Trophoblast cell (in vitro differentiated cells and primary cell): Measurements from ENCODE around the gene CHDH.

Experiments
- DNase-seq, 2 donors: peaks; one replicate each; pipeline ENCODE4 v3.0.0-alpha.2; 2016
- H2AFZ ChIP-seq: 2 replicates; pipeline ENCODE4 v1.6.1; 2013; ENCODE audit warnings: low read length, moderate library complexity, mild to moderate bottlenecking; ENCODE audit not compliant: insufficient read depth, poor library complexity
- H2AK5ac ChIP-seq: 2 replicates; pipeline ENCODE4 v1.6.1; 2013; ENCODE audit warnings: mild to moderate bottlenecking, low read length
- H2BK120ac ChIP-seq: 2 replicates; pipeline ENCODE4 v1.6.1; 2013; ENCODE audit warnings: low read length, mild to moderate bottlenecking, moderate library complexity; ENCODE audit not compliant: insufficient read depth, poor library complexity
- H2BK12ac ChIP-seq: 2 replicates; pipeline ENCODE4 v1.6.1; 2013; ENCODE audit warnings: mild to moderate bottlenecking, low read length, moderate library complexity
- H2BK5ac ChIP-seq: 2 replicates; pipeline ENCODE4 v1.6.1; 2013; ENCODE audit warnings: low read length, low read depth, moderate library complexity, mild to moderate bottlenecking; ENCODE audit not compliant: poor library complexity
- H3K14ac ChIP-seq: 2 replicates; pipeline ENCODE4 v1.6.1; 2013; ENCODE audit warnings: mild to moderate bottlenecking, low read length
- H3K18ac ChIP-seq: 2 replicates; pipeline ENCODE4 v1.6.1; 2013; ENCODE audit warnings: mild to moderate bottlenecking, low read length
- H3K23ac ChIP-seq: 2 replicates; pipeline ENCODE4 v1.6.1; 2013; ENCODE audit warnings: low read length
- H3K27ac ChIP-seq: 2 replicates; pipeline ENCODE4 v1.5.1; 2013; ENCODE audit warnings: low read depth, mild to moderate bottlenecking, inconsistent platforms, low read length, moderate library complexity
- H3K27me3 ChIP-seq: 2 replicates; pipeline ENCODE4 v1.6.1; 2013; ENCODE audit warnings: inconsistent platforms, mild to moderate bottlenecking, low read length, moderate library complexity; ENCODE audit not compliant: insufficient read depth
- H3K36me3 ChIP-seq, 2 experiments: 1 replicate in 1 of 2; 2 replicates in 1 of 2; pipeline ENCODE4 v1.6.1; 2013; ENCODE audit warnings: low read length in 2 of 2, mild to moderate bottlenecking in 2 of 2, moderate library complexity in 1 of 2; ENCODE audit not compliant: insufficient read depth in 2 of 2, control insufficient read depth in 1 of 2
- H3K4ac ChIP-seq: 2 replicates; pipeline ENCODE4 v1.6.1; 2013; ENCODE audit warnings: low read depth, mild to moderate bottlenecking, low read length, moderate library complexity
- H3K4me1 ChIP-seq, 2 experiments: 1 replicate in 1 of 2; 2 replicates in 1 of 2; pipeline ENCODE4 v1.6.1; 2013; ENCODE audit warnings: low read length in 2 of 2, mild to moderate bottlenecking in 2 of 2, moderate library complexity in 1 of 2; ENCODE audit not compliant: insufficient read depth in 2 of 2, control insufficient read depth in 1 of 2
- H3K4me2 ChIP-seq: 2 replicates; pipeline ENCODE4 v1.6.1; 2013; ENCODE audit warnings: inconsistent platforms, mild to moderate bottlenecking, low read length, moderate library complexity
- H3K4me3 ChIP-seq: 2 replicates; pipeline ENCODE4 v1.5.1; 2013; ENCODE audit warnings: mild to moderate bottlenecking, low read depth, low read length, inconsistent platforms
- H3K79me1 ChIP-seq: one replicate; pipeline ENCODE4 v1.6.1; 2013; ENCODE audit warnings: low read length
- H3K79me2 ChIP-seq: 2 replicates; pipeline ENCODE4 v1.6.1; 2013; ENCODE audit warnings: low read length, mild to moderate bottlenecking; ENCODE audit not compliant: control insufficient read depth, insufficient read depth, poor library complexity
- H3K9ac ChIP-seq: 2 replicates; pipeline ENCODE4 v1.6.1; 2013; ENCODE audit warnings: mild to moderate bottlenecking, low read length
- H3K9me3 ChIP-seq: 2 replicates; pipeline ENCODE4 v1.6.1; 2013; ENCODE audit warnings: low read depth, mild to moderate bottlenecking, control low read depth, inconsistent platforms, low read length; ENCODE audit not compliant: insufficient read depth
- H4K12ac ChIP-seq: 2 replicates; pipeline ENCODE4 v1.6.1; 2013; ENCODE audit warnings: low read depth, mild to moderate bottlenecking, low read length, moderate library complexity
- H4K8ac ChIP-seq: 2 replicates; pipeline ENCODE4 v1.6.1; 2013; ENCODE audit warnings: low read depth, mild to moderate bottlenecking, low read length, moderate library complexity
- H4K91ac ChIP-seq: one replicate; pipeline ENCODE4 v1.6.1; 2013; ENCODE audit warnings: low read depth, mild to moderate bottlenecking, low read length, moderate library complexity
- WGBS: extraction: QIAGEN DNeasy Blood & Tissue Kit; methylation state at CpG from one replicate; pipeline ENCODE4 v1.1.7; 2013; ENCODE audit warnings: missing lambda C conversion rate; ENCODE audit not compliant: insufficient read length, insufficient coverage; ENCODE audit errors: extremely low coverage; 5-methylcytosine and 5-hydroxymethylcytosine counted together

Gene CHDH

GRCh38 chr3:53806182-53807116, 39.8 kb downstream of the CHDH start:
- H4K8ac ChIP-seq: no peak overlapping the region
- no peak overlapping the region for H3K4ac ChIP-seq
- H3K79me2 ChIP-seq: no peaks in the 10 kb centered on the region
- H3K4me2 ChIP-seq: no peak overlapping the region
- no peaks in the 10 kb centered on the region for H3K36me3 ChIP-seq
- H3K4me3 ChIP-seq: no peak overlapping the region
- H3K27me3 ChIP-seq: no peaks in the 10 kb centered on the region
- H2AK5ac ChIP-seq: no peak overlapping the region
- WGBS: no CpG with 5 or more reads among the region's 10 CpGs
- H3K9me3 ChIP-seq: peaks cover 2% of the 10 kb centered on the region
- H3K18ac ChIP-seq: no peak overlapping the region
- no peak overlapping the region for H3K23ac ChIP-seq
- H2AFZ ChIP-seq: no peak overlapping the region
- no peak overlapping the region for H4K12ac ChIP-seq
- H3K27ac ChIP-seq: no peak overlapping the region
- H4K91ac ChIP-seq: no peak overlapping the region
- no peak overlapping the region for H3K14ac ChIP-seq
- H3K4me1 ChIP-seq: peaks cover 13 to 18% of the 10 kb centered on the region in 2 experiments
- no peak overlapping the region for H2BK5ac ChIP-seq
- peaks cover 4% of the 10 kb centered on the region for H3K79me1 ChIP-seq
- H3K9ac ChIP-seq: no peak overlapping the region
- H2BK120ac ChIP-seq: no peak overlapping the region
- no peak overlapping the region for H2BK12ac ChIP-seq
- peak; percentile 38 to 82 for DNase-seq

GRCh38 chr3:53805463-53806159, 40.6 kb downstream of the CHDH start:
- Histone ChIP-seq H3K9ac (no peak overlapping the region), H3K36me3 (no peaks in the 10 kb centered on the region), H2BK5ac (no peak overlapping the region), H4K8ac (no peak overlapping the region), H3K79me2 (no peaks in the 10 kb centered on the region), H2BK120ac (no peak overlapping the region), H3K4me1 (peaks cover 13 to 18% of the 10 kb centered on the region in 2 experiments), H4K12ac (no peak overlapping the region), H3K79me1 (peaks cover 4% of the 10 kb centered on the region), H4K91ac (no peak overlapping the region), H3K27me3 (no peaks in the 10 kb centered on the region), H2BK12ac (no peak overlapping the region), H3K4me2 (no peak overlapping the region), H2AFZ (no peak overlapping the region), H3K23ac (no peak overlapping the region), H3K4me3 (no peak overlapping the region), H3K9me3 (peaks cover 2% of the 10 kb centered on the region), H3K4ac (no peak overlapping the region), H2AK5ac (no peak overlapping the region), H3K27ac (no peak overlapping the region), H3K14ac (no peak overlapping the region), H3K18ac (no peak overlapping the region)
- DNase-seq: no peak
- 100% methylated on average over 3 of the region's 4 CpGs for WGBS

GRCh38 chr3:53804697-53805462, 41.3 kb downstream of the CHDH start:
- H3K4ac ChIP-seq: no peak overlapping the region

More at GRCh38 chr3:53804697-53805462, 41.3 kb downstream of the CHDH start:
- Histone ChIP-seq H3K79me2 (no peaks in the 10 kb centered on the region), H3K36me3 (no peaks in the 10 kb centered on the region), H3K27ac (no peak overlapping the region), H2BK12ac (no peak overlapping the region), H4K8ac (no peak overlapping the region), H4K12ac (no peak overlapping the region), H3K4me3 (no peak overlapping the region), H3K23ac (no peak overlapping the region), H4K91ac (no peak overlapping the region), H3K79me1 (peaks cover 4% of the 10 kb centered on the region), H2BK5ac (no peak overlapping the region), H3K14ac (no peak overlapping the region), H2AK5ac (no peak overlapping the region), H3K9me3 (no peaks in the 10 kb centered on the region), H3K4me2 (no peak overlapping the region), H3K18ac (no peak overlapping the region), H3K9ac (no peak overlapping the region), H2BK120ac (no peak overlapping the region), H3K4me1 (peaks cover 14 to 18% of the 10 kb centered on the region in 2 experiments), H3K27me3 (no peaks in the 10 kb centered on the region), H2AFZ (no peak overlapping the region)
- no CpG with 5 or more reads among the region's 14 CpGs for WGBS
- DNase-seq: peak; percentile 92 to 95
